Upper lobe of right lung (tissue), 1 donor: ENCODE results near the gene GYS1. TPM values are rescaled to one million over a fixed set of nuclear protein-coding genes. Genes with fewer than 3 reads are reported as not detected.
A peak's percentile ranks its signal among the peaks of the same experiment; 100 is the strongest.

Experiments used
- ATAC-seq: fragments of 200-7000 bp; cut with Tn5 transposase; one replicate; pipeline ENCODE4 v1.9.1; 2020; ENCODE audit warnings: mild to moderate bottlenecking, moderate library complexity
- DNase-seq: peaks from one replicate; pipeline ENCODE4 v3.0.0-alpha.2; 2020
- H3K27ac ChIP-seq: fragments of 200-600 bp; one replicate; pipeline ENCODE4 v1.8.0; 2022
- H3K27me3 ChIP-seq: fragments of 200-600 bp; one replicate; pipeline ENCODE4 v1.8.0; 2022; ENCODE audit warnings: mild to moderate bottlenecking
- H3K36me3 ChIP-seq: fragments of 200-600 bp; one replicate; pipeline ENCODE4 v1.8.0; 2022
- H3K4me1 ChIP-seq: fragments of 200-600 bp; one replicate; pipeline ENCODE4 v1.8.0; 2022
- H3K4me3 ChIP-seq: fragments of 200-600 bp; one replicate; pipeline ENCODE4 v1.8.0; 2022; ENCODE audit warnings: mild to moderate bottlenecking
- H3K9me3 ChIP-seq: fragments of 200-600 bp; one replicate; pipeline ENCODE4 v1.8.0; 2022
- intact Hi-C: fragments of 100-400 bp; cut with DNase I; formaldehyde crosslinking; loops from one replicate; pipeline ENCODE4 v1.11.0; 2022
- total RNA-seq: library from RNA; stranded (reverse); fragmentation: NEBNext Ultra II Directional; extraction: Animal tissue kit (Norgen Biotek cat#: 25700); gene quantifications from one replicate; pipeline ENCODE4 v1.2.1, GENCODE V29; 2021
- TF ChIP-seq, protein P1 (sequence below): fragments of 200-600 bp; IDR thresholded peaks from one replicate; pipeline ENCODE4 v1.8.0; 2022; ENCODE audit warnings: antibody characterized with exemption
- donor health status: DM: no; HTN: yes; CAD: no; lungs with severe emphysema.

The GYS1 gene
- total RNA-seq, 1 donor from 2014 or later: 35.1 TPM

DNA sequence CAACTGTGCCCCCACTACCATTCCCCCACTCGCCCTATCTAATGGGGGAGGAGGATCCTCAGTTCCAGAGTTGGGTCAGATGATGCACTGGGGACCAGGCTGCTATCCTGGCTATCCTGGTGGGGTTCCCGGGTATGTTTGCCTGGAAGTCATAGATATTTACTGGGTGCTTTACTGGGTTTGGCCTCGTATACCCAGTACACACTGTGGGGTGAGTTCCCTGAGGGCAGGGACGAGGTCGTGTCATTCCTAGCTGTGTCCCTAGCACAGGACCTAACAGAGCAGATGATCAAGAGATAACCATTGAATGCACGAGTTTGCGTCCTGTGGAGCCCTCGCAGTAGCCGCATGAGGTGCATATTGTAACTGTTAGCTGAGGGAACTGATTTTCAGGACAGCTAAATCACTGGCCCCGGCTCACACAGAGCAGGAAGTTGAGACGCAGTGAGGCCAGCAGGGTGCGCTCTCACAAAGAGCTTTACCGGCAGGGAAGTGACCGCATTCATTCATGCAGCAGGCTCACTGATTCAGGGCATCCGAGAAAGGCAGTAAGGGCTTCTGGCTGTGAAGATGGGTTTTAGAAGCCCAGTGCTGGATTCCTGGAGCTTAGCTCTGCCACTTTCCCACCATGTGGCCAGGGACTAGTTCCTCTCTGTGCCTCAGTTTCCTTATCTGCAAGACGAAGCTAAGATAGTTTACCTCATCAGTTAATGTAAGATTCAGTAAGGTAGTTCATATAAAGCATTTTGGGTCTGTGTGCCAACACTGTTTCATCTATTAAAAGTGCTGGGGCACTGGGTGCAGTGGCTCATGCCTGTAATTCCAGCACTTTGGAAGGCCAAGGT is 6.6 kb upstream of the GYS1 start:
- H3K27ac ChIP-seq: no peak overlapping the region
- TF ChIP-seq, protein P1, sequence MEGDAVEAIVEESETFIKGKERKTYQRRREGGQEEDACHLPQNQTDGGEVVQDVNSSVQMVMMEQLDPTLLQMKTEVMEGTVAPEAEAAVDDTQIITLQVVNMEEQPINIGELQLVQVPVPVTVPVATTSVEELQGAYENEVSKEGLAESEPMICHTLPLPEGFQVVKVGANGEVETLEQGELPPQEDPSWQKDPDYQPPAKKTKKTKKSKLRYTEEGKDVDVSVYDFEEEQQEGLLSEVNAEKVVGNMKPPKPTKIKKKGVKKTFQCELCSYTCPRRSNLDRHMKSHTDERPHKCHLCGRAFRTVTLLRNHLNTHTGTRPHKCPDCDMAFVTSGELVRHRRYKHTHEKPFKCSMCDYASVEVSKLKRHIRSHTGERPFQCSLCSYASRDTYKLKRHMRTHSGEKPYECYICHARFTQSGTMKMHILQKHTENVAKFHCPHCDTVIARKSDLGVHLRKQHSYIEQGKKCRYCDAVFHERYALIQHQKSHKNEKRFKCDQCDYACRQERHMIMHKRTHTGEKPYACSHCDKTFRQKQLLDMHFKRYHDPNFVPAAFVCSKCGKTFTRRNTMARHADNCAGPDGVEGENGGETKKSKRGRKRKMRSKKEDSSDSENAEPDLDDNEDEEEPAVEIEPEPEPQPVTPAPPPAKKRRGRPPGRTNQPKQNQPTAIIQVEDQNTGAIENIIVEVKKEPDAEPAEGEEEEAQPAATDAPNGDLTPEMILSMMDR: peak; percentile 54
- H3K9me3 ChIP-seq: no peaks in the 10 kb centered on the region
- H3K4me1 ChIP-seq: peaks cover 1% of the 10 kb centered on the region
- ATAC-seq (peak; percentile 83), DNase-seq (no peak)
- H3K27me3 ChIP-seq: no peaks in the 10 kb centered on the region
- peaks cover 22% of the 10 kb centered on the region for H3K36me3 ChIP-seq
- H3K4me3 ChIP-seq: no peak overlapping the region
- intact Hi-C loops: no loop called here

DNA sequence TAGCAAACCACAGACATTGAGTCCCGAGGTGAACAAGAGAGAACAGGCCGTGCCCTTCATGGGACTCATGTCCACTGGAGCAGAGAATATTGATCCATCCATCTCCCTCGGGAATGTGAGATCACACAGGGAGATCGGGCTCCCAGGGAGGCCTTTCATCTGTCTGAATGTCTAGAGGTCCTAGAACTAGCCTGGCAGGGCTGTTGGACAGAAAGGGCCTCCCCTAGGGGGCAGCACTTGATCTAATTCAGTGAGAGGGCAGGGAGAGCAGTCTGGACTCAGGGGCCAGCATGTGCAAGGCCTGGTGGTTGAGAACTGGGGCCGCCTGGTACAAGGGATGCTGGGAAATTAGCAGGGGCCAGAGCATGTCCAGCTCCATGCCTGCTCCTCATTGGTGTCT is 4.9 kb upstream of the GYS1 start:
- H3K27ac ChIP-seq: no peak overlapping the region
- H3K36me3 ChIP-seq: peaks cover 7% of the 10 kb centered on the region
- peaks cover 8% of the 10 kb centered on the region for H3K4me1 ChIP-seq
- no peak overlapping the region for H3K4me3 ChIP-seq
- no peaks in the 10 kb centered on the region for H3K27me3 ChIP-seq
- TF ChIP-seq, protein P1: peak; percentile 48
- intact Hi-C loops: no loop called here
- DNase-seq: no peak
- no peaks in the 10 kb centered on the region for H3K9me3 ChIP-seq
- no peak for ATAC-seq

DNA sequence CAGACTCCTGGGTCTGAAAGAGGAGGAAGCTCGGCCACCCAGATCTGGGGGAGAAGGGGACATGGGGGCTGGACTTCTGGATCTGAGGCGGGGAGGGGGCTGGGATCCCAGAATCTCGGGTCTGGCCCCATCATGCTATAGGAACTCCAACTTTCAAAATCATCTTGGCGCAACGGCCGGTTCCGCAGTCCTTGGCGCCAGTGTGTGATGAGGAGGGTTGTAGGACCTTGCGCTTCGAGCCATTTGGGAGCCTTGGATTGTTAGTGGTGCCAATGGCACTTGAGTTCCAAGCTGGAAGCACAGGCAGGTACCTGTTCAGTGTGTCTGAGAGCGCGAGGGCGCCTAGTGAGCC is 902 bp upstream of the GYS1 start:
- ATAC-seq (no peak), DNase-seq (no peak)
- peak overlapping the region; percentile 95 for H3K27ac ChIP-seq
- H3K36me3 ChIP-seq: peaks cover 3% of the 10 kb centered on the region
- H3K4me1 ChIP-seq: peaks cover 20% of the 10 kb centered on the region
- H3K9me3 ChIP-seq: no peaks in the 10 kb centered on the region
- TF ChIP-seq, protein P1: no peak
- intact Hi-C loops: no loop called here
- no peaks in the 10 kb centered on the region for H3K27me3 ChIP-seq
- H3K4me3 ChIP-seq: peak overlapping the region; percentile 80

DNA sequence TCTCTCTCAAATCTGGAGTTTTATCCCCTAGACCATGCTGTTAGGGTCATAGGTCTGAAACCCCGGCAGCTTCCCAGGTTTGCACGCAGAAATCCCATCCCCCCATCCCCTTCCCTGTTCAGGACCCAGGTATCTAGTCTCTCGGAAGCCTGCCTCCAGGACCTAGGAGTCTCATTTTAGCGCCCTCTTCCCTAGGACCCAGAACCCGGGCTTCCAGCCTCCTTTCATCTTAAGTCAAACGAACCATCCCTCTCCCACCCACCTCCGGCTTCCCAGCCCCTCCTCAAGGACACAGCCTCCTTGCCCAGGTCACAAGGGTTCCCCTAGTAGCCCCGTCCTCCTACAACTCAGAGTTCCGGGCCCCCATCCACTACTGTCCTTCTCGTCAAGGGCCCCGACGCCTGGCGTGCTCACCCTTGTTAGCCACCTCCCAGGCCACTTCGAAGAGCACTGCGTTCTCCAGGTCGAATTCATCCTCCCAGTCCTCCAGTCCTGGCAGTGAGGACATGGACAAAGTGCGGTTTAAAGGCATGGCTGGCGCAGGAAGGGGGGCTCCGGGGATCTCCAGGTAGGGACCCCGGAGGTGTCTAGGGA is 431 bp downstream of the GYS1 start:
- peaks cover 8% of the 10 kb centered on the region for H3K36me3 ChIP-seq
- peak overlapping the region; percentile 95 for H3K27ac ChIP-seq
- peak overlapping the region; percentile 80 for H3K4me3 ChIP-seq
- DNase-seq (peak; percentile 78), ATAC-seq (peak; percentile 5)
- H3K27me3 ChIP-seq: no peaks in the 10 kb centered on the region
- TF ChIP-seq, protein P1: no peak
- intact Hi-C loops: no loop called here
- no peaks in the 10 kb centered on the region for H3K9me3 ChIP-seq
- peaks cover 20% of the 10 kb centered on the region for H3K4me1 ChIP-seq

DNA sequence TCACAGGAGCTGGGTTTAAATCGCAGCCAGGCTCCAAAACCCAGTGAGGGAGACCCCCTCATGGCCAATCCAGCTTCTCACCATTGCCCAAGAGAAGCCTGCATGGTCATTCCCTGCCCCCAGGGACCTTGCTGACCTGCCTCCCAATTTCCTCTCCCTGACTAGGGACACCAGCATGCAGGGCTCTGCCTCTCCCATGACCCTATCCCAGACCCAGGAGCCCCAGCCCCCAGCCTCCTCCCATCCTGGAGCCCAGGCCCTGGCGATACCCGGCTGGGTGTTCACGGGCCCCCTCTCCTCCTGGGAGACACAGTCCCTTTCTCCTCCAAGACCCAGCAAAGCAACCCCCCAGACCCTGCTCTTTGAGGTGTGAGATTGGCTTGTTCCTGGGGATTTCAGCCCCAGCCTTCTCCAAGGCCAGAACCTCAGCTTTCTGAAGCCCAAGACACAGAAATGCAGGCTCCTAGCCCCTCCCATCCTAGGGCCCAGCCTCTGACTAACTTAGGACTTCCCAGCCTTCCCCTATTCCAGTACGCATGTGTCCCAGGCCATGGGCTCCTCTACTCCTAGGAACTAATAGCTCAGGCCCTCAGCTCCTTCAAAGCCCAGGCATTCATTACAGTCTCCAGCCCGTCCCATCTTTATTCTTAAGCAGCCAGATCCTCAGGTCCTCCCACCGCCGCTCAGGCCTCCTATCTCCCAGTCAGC is 1.1 kb downstream of the GYS1 start:
- Histone ChIP-seq H3K27me3 (no peaks in the 10 kb centered on the region), H3K27ac (peak overlapping the region; percentile 95), H3K36me3 (peaks cover 11% of the 10 kb centered on the region), H3K4me1 (peaks cover 20% of the 10 kb centered on the region), H3K9me3 (no peaks in the 10 kb centered on the region), H3K4me3 (peak overlapping the region; percentile 80)
- peak; percentile 53 for ATAC-seq
- intact Hi-C loops: no loop called here
- TF ChIP-seq, protein P1: no peak
- DNase-seq: no peak
